NCI-H1105 treated with DMSO at 0.1 percent for 48 hours (cell line): ENCODE results near the gene MMD.
"Not testable (repeated sequence)": the region's sequence is repeated elsewhere in the genome, so short reads cannot be mapped to it uniquely, and the experiment has no call there.

Experiments
- DNase-seq: peaks from one replicate; lab custom pipeline; 2025; lab: John Stamatoyannopoulos, UW

The MMD gene

GRCh38 chr17:55422828-55423164 lies 1.2 kb upstream of the MMD start:
- DNase-seq: not testable (repeated sequence)

GRCh38 chr17:55420776-55421178 lies 858 bp downstream of the MMD start:
- DNase-seq: no peak

GRCh38 chr17:55420067-55420775 lies 1.4 kb downstream of the MMD start:
- DNase-seq: no peak

GRCh38 chr17:55418369-55419268 lies 3.0 kb downstream of the MMD start:
- no peak for DNase-seq

- DNase-seq: no peak
Observed at GRCh38 chr17:55417411-55418268, 4.0 kb downstream of the MMD start.

- DNase-seq: no peak
Observed at GRCh38 chr17:55416470-55417052, 5.1 kb downstream of the MMD start.

GRCh38 chr17:55416000-55416399 lies 5.6 kb downstream of the MMD start:
- no peak for DNase-seq

- DNase-seq: no peak
Observed at GRCh38 chr17:55414983-55415382, 6.7 kb downstream of the MMD start.

- DNase-seq: no peak
Observed at GRCh38 chr17:55413825-55414489, 7.7 kb downstream of the MMD start.

- DNase-seq: no peak
Observed at GRCh38 chr17:55411463-55411855, 10.2 kb downstream of the MMD start.

GRCh38 chr17:55410722-55411462 lies 10.7 kb downstream of the MMD start:
- DNase-seq: no peak

- no peak for DNase-seq
Observed at GRCh38 chr17:55409030-55409800, 12.4 kb downstream of the MMD start.

- DNase-seq: no peak
Observed at GRCh38 chr17:55407641-55408566, 13.7 kb downstream of the MMD start.

- no peak for DNase-seq
Observed at GRCh38 chr17:55405600-55405999, 16.0 kb downstream of the MMD start.

GRCh38 chr17:55404197-55404596 lies 17.4 kb downstream of the MMD start:
- DNase-seq: not testable (repeated sequence)

GRCh38 chr17:55402374-55402773 lies 19.3 kb downstream of the MMD start:
- DNase-seq: no peak

GRCh38 chr17:55398689-55399088 lies 22.9 kb downstream of the MMD start:
- DNase-seq: no peak

- DNase-seq: no peak
Observed at GRCh38 chr17:55395803-55396505, 25.7 kb downstream of the MMD start.
